HepG2 (cell line): ENCODE measurements around the gene PROC. TPM values are rescaled to one million over a fixed set of nuclear protein-coding genes. Genes with fewer than 3 reads are reported as not detected.

Experiments
- EEA1 ChIP-seq: sonication (generic); formaldehyde crosslinking; IDR thresholded peaks from 2 replicates; pipeline ENCODE4 v1.5.1; 2020; ENCODE audit warnings: mild to moderate bottlenecking, missing genetic modification reagents, borderline replicate concordance
- EP300 ChIP-seq, 3 experiments: sonication (generic) in 1 of 3; formaldehyde crosslinking in 1 of 3; IDR thresholded peaks; 2 replicates each; pipeline versions ENCODE4 v1.5.1 to v1.6.1; 2011 to 2020; ENCODE audit warnings: low read depth in 2 of 3, low read length in 2 of 3, borderline replicate concordance in 1 of 3, improper control_type of control experiment in 1 of 3, mild to moderate bottlenecking in 1 of 3, missing genetic modification reagents in 1 of 3, moderate library complexity in 1 of 3
- FUBP1 ChIP-seq: sonication (generic); formaldehyde crosslinking; IDR thresholded peaks from 2 replicates; pipeline ENCODE4 v1.5.1; 2020; ENCODE audit warnings: missing genetic modification reagents, mild to moderate bottlenecking, borderline replicate concordance
- MAFF ChIP-seq: IDR thresholded peaks from 2 replicates; pipeline ENCODE4 v1.6.1; 2011; ENCODE audit warnings: low read depth, low read length, improper control_type of control experiment
- MXD4 ChIP-seq: IDR thresholded peaks from 2 replicates; pipeline ENCODE4 v1.6.1; 2016; ENCODE audit warnings: mild to moderate bottlenecking, missing biosample characterization, missing genetic modification reagents
- NFE2 ChIP-seq: sonication (generic); formaldehyde crosslinking; IDR thresholded peaks from 2 replicates; pipeline ENCODE4 v1.4.0; 2020; ENCODE audit warnings: missing genetic modification reagents
- TFAP4 ChIP-seq: sonication (generic); IDR thresholded peaks from 2 replicates; pipeline ENCODE4 v1.6.1; 2016; ENCODE audit warnings: low read depth, borderline replicate concordance
- ZBTB49 ChIP-seq: sonication (generic); formaldehyde crosslinking; IDR thresholded peaks from 2 replicates; pipeline ENCODE4 v1.4.0; 2020; ENCODE audit warnings: missing genetic modification reagents, borderline replicate concordance
- ZC3H4 ChIP-seq: sonication (generic); formaldehyde crosslinking; IDR thresholded peaks from 2 replicates; pipeline ENCODE4 v1.4.0; 2020; ENCODE audit warnings: missing genetic modification reagents, borderline replicate concordance
- ZNF207 ChIP-seq: fragments of 450-650 bp; IDR thresholded peaks from 2 replicates; pipeline ENCODE4 v1.6.1; 2016; ENCODE audit warnings: antibody characterized with exemption, borderline replicate concordance
- ZNF264 ChIP-seq: sonication (generic); formaldehyde crosslinking; IDR thresholded peaks from 2 replicates; pipeline ENCODE4 v1.4.0; 2020; ENCODE audit warnings: missing genetic modification reagents
- ZNF317 ChIP-seq: sonication (generic); formaldehyde crosslinking; IDR thresholded peaks from 2 replicates; pipeline ENCODE4 v1.5.0; 2020; ENCODE audit warnings: mild to moderate bottlenecking, missing genetic modification reagents
- ZNF33A ChIP-seq: sonication (generic); formaldehyde crosslinking; IDR thresholded peaks from 2 replicates; pipeline ENCODE4 v1.5.1; 2020; ENCODE audit warnings: missing genetic modification reagents, mild to moderate bottlenecking, moderate library complexity, borderline replicate concordance
- ZNF770 ChIP-seq: sonication (generic); formaldehyde crosslinking; IDR thresholded peaks from 2 replicates; pipeline ENCODE4 v1.5.0; 2020; ENCODE audit warnings: mild to moderate bottlenecking, missing genetic modification reagents
- polyA plus RNA-seq, 8 experiments: library from polyadenylated mRNA; depleted of rRNA in 3 of 8; stranded (reverse) in 7 of 8; unstranded in 1 of 8; fragments of >200 nt; fragmentation: Illumina TruSeq in 4 of 8; extraction: Trizol in 4 of 8; gene quantifications; 2 replicates each; pipeline versions ENCODE4 v1.2.1 to v1.2.3, GENCODE V29; 2011 to 2016; ENCODE audit warnings: low read depth in 4 of 8, missing spikeins in 1 of 8, mixed read lengths in 1 of 8; ENCODE audit not compliant: insufficient read depth in 1 of 8
- total RNA-seq, 5 experiments: library from RNA; depleted of rRNA; stranded (reverse); fragments of >200 nt; fragmentation: Illumina TruSeq; extraction: Trizol; gene quantifications; 2 replicates each; pipeline ENCODE4 v1.2.3, GENCODE V29; 2016; ENCODE audit warnings: low read depth in 1 of 5

The PROC gene
- total and polyA plus RNA-seq, 2 of the 13 experiments (the other 11 are each of a cell fraction or from before 2014, with no cell fraction given): 134 to 185 TPM

- TF ChIP-seq ZNF770 (0 out of 2 replicates have a peak, but pooled peaks have one; percentile 27), EP300 (IDR thresholded peaks at IDR 0.05; ENCODE audit: low read depth in 2 of 2, low read length in 2 of 2) (peak in 1 of 2 experiments; percentile 88; a peak in 2 of 4 replicates), EP300 (CRISPR knock-in tag; IDR thresholded peaks at IDR 0.05; ENCODE audit: borderline replicate concordance) (no peak), FUBP1 (CRISPR knock-in tag) (no peak), ZNF264 (CRISPR knock-in tag) (no peak), ZC3H4 (CRISPR knock-in tag) (no peak), ZNF317 (CRISPR knock-in tag) (no peak), NFE2 (CRISPR knock-in tag) (peak; percentile 85; the same call in 1 of the 2 replicates), ZBTB49 (CRISPR knock-in tag) (no peak), ZNF207 (no peak), ZNF33A (no peak), MXD4 (CRISPR knock-in tag) (no peak; the same call in 1 of the 2 replicates), EEA1 (CRISPR knock-in tag) (no peak), TFAP4 (no peak), MAFF (peak; percentile 94)
Observed at GRCh38 chr2:127413782-127414637, 4.2 kb upstream of the PROC start (continued).
